Panc1 (cell line): ENCODE results near the gene TMEM163. TPM values are rescaled to one million over a fixed set of nuclear protein-coding genes. Genes with fewer than 3 reads are reported as not detected.

ENCODE experiments used
- ATAC-seq: fragments of 200-7000 bp; cut with Tn5 transposase; 2 replicates; pipeline ENCODE4 v1.9.1; 2020; ENCODE audit warnings: mild to moderate bottlenecking, moderate library complexity
- BruUV-seq: library from RNA; stranded (reverse); fragments of 400-500 nt; replicated peaks from 2 replicates; lab custom pipeline; 2021; lab: Mats Ljungman, UMichigan
- CTCF ChIA-PET: fragments of 300-600 bp; sonication (Branson Sonifier 250); formaldehyde crosslinking; loops from one replicate; lab custom pipeline; 2022; ENCODE audit warnings: antibody characterized with exemption; lab: Charles Lee
- POLR2A ChIA-PET: fragments of 300-600 bp; sonication (Branson Sonifier 250); formaldehyde crosslinking; loops from one replicate; lab custom pipeline; 2022; ENCODE audit warnings: antibody characterized with exemption; lab: Charles Lee
- DNase-seq: peaks from one replicate; pipeline ENCODE4 v3.0.0-alpha.2; 2010; ENCODE audit warnings: low read depth, low spot score
- H3K27ac ChIP-seq: 2 replicates; pipeline ENCODE4 v1.5.1; 2011; ENCODE audit warnings: mild to moderate bottlenecking, low read length, inconsistent platforms
- H3K27me3 ChIP-seq: fragments of 200-500 bp; sonication (Bioruptor generic); 2 replicates; pipeline ENCODE4 v1.6.0; 2014; ENCODE audit warnings: low read length, inconsistent platforms; ENCODE audit not compliant: control insufficient read depth, insufficient read depth
- H3K36me3 ChIP-seq: fragments of 200-500 bp; sonication (Bioruptor generic); 2 replicates; pipeline ENCODE4 v1.5.1; 2014; ENCODE audit warnings: inconsistent platforms, mild to moderate bottlenecking, low read length, moderate library complexity; ENCODE audit not compliant: control insufficient read depth, insufficient read depth
- H3K4me1 ChIP-seq: 2 replicates; pipeline ENCODE4 v1.5.1; 2011; ENCODE audit warnings: inconsistent platforms, mild to moderate bottlenecking, low read length, moderate library complexity; ENCODE audit not compliant: control insufficient read depth, insufficient read depth
- H3K4me3 ChIP-seq, 2 experiments: 2 replicates each; pipeline ENCODE4 v1.5.1; 2011 to 2012; ENCODE audit warnings: low read depth in 2 of 2, low read length in 2 of 2, mild to moderate bottlenecking in 2 of 2, inconsistent platforms in 1 of 2, moderate library complexity in 1 of 2
- H3K9me3 ChIP-seq: fragments of 200-500 bp; sonication (Bioruptor generic); 2 replicates; pipeline ENCODE4 v1.5.1; 2014; ENCODE audit warnings: low read depth, mild to moderate bottlenecking, inconsistent platforms, low read length, moderate library complexity; ENCODE audit not compliant: control insufficient read depth, insufficient read depth
- CTCF ChIP-seq: fragments of 450-650 bp; IDR thresholded peaks from 2 replicates; pipeline ENCODE4 v1.5.1; 2017; ENCODE audit warnings: mild to moderate bottlenecking
- POLR2AphosphoS5 ChIP-seq: IDR thresholded peaks from 2 replicates; pipeline ENCODE4 v1.6.1; 2012; ENCODE audit warnings: mild to moderate bottlenecking, low read depth, low read length, moderate library complexity
- REST ChIP-seq, 2 experiments: IDR thresholded peaks; 2 replicates each; pipeline ENCODE4 v1.6.1; 2011 to 2012; ENCODE audit warnings: low read depth in 2 of 2, control low read depth in 1 of 2, low read length in 1 of 2, mild to moderate bottlenecking in 1 of 2, moderate library complexity in 1 of 2; ENCODE audit not compliant: insufficient read depth in 1 of 2
- SIN3A ChIP-seq: IDR thresholded peaks from 2 replicates; pipeline ENCODE4 v1.6.1; 2012; ENCODE audit warnings: low read depth, mild to moderate bottlenecking, low read length, moderate library complexity, borderline replicate concordance; ENCODE audit not compliant: insufficient read depth
- TCF7L2 ChIP-seq: IDR thresholded peaks from 2 replicates; pipeline ENCODE4 v1.6.1; 2011; ENCODE audit warnings: mild to moderate bottlenecking, low read depth, low read length, inconsistent platforms
- in situ Hi-C: cut with HindIII; loops from 2 replicates; pipeline ENCODE4 v1.10.0; 2016; ENCODE audit warnings: low sequenced_read_pairs, low pct_unique_long_range_greater_than_20kb
- intact Hi-C: fragments of 100-400 bp; cut with micrococcal nuclease; formaldehyde crosslinking; loops from one replicate; pipeline ENCODE4 v1.10.0; 2022; ENCODE audit not compliant: unreplicated experiment
- total RNA-seq: library from RNA; stranded (reverse); gene quantifications from one replicate; pipeline ENCODE4 v1.2.1, GENCODE V29; 2021; ENCODE audit not compliant: unreplicated experiment

The TMEM163 gene
- total RNA-seq, 1 experiment from 2014 or later: not detected

DNA sequence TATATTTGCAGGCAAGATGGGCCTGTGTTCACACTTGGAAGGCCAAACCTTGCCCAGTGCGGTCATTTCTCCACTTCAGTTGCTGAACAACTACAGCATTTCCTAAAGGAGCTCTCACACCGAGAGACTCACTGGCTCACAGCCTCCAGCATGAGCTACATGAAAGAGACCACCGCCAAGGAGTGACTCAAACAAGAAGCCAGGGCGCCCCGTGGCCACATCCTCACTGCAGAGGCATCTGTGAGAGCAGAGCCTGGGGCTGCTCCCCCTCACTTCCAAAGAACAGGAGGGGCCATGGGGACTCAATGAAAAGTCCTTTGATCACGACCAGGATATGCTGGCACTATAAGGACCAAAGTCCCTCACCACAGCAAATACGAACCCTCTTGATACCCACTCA is 50.0 kb downstream of the TMEM163 start:
- H3K36me3 ChIP-seq: no peaks in the 10 kb centered on the region; the same call in 1 of the 2 replicates
- ChIA-PET CTCF (no interaction called here), POLR2A (no interaction called here)
- no peak overlapping the region for H3K4me3 ChIP-seq
- in situ Hi-C loops (no loop called here), intact Hi-C loops (no loop called here)
- TF ChIP-seq CTCF (no peak), POLR2AphosphoS5 (no peak), TCF7L2 (no peak)
- BruUV-seq: no TSS peak
- H3K27ac ChIP-seq: no peak overlapping the region
- DNase-seq (no peak), ATAC-seq (no peak)
- H3K9me3 ChIP-seq: no peaks in the 10 kb centered on the region
- H3K27me3 ChIP-seq: peaks cover 2% of the 10 kb centered on the region; the same call in 1 of the 2 replicates
- no peaks in the 10 kb centered on the region for H3K4me1 ChIP-seq

GRCh38 chr2:134667541-134667940 is 51.3 kb downstream of the TMEM163 start:
- ChIA-PET CTCF (no interaction called here), POLR2A (no interaction called here)
- TF ChIP-seq CTCF (no peak), SIN3A (no peak), TCF7L2 (no peak), REST (IDR thresholded peaks at IDR 0.05; ENCODE audit: insufficient read depth in 1 of 2, low read depth in 2 of 2, low read length in 1 of 2) (no peak), POLR2AphosphoS5 (no peak)
- Histone ChIP-seq H3K4me1 (no peaks in the 10 kb centered on the region), H3K27ac (no peak overlapping the region), H3K4me3 (no peak overlapping the region), H3K36me3 (no peaks in the 10 kb centered on the region; the same call in 1 of the 2 replicates), H3K9me3 (no peaks in the 10 kb centered on the region), H3K27me3 (peaks cover 4% of the 10 kb centered on the region; the same call in 1 of the 2 replicates)
- DNase-seq: no peak
- no peak for ATAC-seq
- intact Hi-C loops: no loop called here
- in situ Hi-C loops: no loop called here
- BruUV-seq: no TSS peak
